Left ventricle myocardium inferior (tissue), 1 donor: ENCODE data around the gene USP31. TPM values are rescaled to one million over a fixed set of nuclear protein-coding genes. Genes with fewer than 3 reads are reported as not detected.

Source experiments
- DNase-seq: peaks from one replicate; pipeline ENCODE4 v3.0.0-alpha.2; 2020
- H3K27ac ChIP-seq: fragments of 200-600 bp; replicated peaks from 2 replicates; pipeline ENCODE4 v1.8.0; 2021
- H3K27me3 ChIP-seq: fragments of 200-600 bp; 2 replicates; pipeline ENCODE4 v1.8.0; 2021; ENCODE audit warnings: low read depth
- H3K36me3 ChIP-seq: fragments of 200-600 bp; 2 replicates; pipeline ENCODE4 v1.8.0; 2021
- H3K4me1 ChIP-seq: fragments of 200-600 bp; 2 replicates; pipeline ENCODE4 v1.8.0; 2021
- H3K4me3 ChIP-seq: fragments of 200-600 bp; 2 replicates; pipeline ENCODE4 v1.8.0; 2021; ENCODE audit warnings: mild to moderate bottlenecking, moderate library complexity
- H3K9me3 ChIP-seq: fragments of 200-600 bp; replicated peaks from 2 replicates; pipeline ENCODE4 v1.8.0; 2021
- intact Hi-C: fragments of 100-400 bp; cut with micrococcal nuclease; formaldehyde crosslinking; loops from one replicate; pipeline ENCODE4 v1.11.0; 2022
- total RNA-seq: library from RNA; stranded (reverse); fragmentation: NEBNext Ultra II Directional; extraction: Animal tissue kit (Norgen Biotek cat#: 25700); gene quantifications from one replicate; pipeline ENCODE4 v1.2.1, GENCODE V29; 2021
- TF ChIP-seq, protein P1 (sequence below): fragments of 200-600 bp; IDR thresholded peaks from 2 replicates; pipeline ENCODE4 v1.8.0; 2021; ENCODE audit warnings: antibody characterized with exemption, mild to moderate bottlenecking, borderline replicate concordance
- donor health status: DM: no; HTN: yes; CAD: no; lungs with severe emphysema.

Gene USP31
- total RNA-seq, 1 donor from 2014 or later: 28.2 TPM

DNA sequence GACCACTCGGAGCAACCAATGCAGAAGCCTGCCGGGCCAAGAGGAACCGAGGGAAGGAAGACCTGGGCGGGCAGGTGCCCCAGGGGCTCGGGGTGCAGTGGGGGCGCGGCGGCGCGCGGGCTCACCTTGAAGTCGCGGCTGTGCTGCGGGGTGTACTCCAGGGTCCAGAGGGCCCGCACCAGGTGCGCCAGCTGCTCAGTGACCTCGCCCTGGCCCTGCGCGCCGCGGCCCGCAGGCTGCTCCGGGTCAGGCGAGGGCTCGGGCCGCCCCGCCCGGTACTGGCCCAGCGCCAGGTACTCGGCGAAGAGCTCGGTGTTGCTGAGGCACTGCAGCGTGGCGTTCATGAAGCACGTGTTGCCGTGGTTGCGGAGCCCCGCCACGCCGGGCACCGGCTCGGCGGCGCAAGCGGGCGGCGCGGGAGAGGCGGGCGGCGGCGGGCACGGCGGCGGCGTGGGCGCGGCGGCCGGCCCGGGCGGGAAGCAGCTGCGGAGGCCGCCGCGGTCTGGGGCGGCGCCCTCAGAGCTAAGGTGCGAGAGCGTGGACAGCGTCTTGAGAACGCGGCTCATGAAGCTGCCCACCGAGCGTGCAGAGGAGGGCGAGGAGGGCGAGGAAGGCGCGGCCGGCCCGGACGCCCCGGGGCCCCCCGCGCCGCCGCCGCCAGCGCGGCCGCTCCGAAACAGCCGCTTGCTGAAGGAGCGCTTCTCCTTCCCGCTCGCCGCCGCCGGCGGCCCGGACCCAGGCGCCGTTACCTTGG lies 562 bp downstream of the USP31 start:
- intact Hi-C loops: loop anchor here (10.0 kb wide), 1 partner anchor 74 kb away; no protein-coding TSS in a partner anchor
- Histone ChIP-seq H3K27ac (peak overlapping the region; percentile 97), H3K4me1 (peaks cover 49% of the 10 kb centered on the region)

DNA sequence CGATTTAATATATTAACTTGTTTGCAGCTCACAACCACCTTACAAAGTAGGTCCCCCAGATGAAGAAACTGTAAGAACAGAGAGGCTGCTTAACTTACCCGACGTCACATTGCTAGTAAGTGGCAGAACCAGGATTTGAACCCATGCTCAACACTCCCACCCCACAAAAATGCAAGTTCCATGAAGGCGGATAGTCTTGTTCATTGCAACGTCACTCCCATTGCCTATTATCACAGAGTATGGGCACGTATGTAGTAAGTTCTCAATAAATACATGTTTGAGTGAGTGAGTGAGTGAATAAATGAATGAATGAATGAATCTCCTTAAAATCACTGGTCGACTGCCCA lies 1.1 kb downstream of the USP31 start:
- Histone ChIP-seq H3K27ac (peak overlapping the region; percentile 97), H3K4me3 (peak overlapping the region; percentile 78), H3K4me1 (peaks cover 55% of the 10 kb centered on the region), H3K9me3 (no peaks in the 10 kb centered on the region), H3K27me3 (no peaks in the 10 kb centered on the region), H3K36me3 (no peaks in the 10 kb centered on the region)
- TF ChIP-seq, protein P1, sequence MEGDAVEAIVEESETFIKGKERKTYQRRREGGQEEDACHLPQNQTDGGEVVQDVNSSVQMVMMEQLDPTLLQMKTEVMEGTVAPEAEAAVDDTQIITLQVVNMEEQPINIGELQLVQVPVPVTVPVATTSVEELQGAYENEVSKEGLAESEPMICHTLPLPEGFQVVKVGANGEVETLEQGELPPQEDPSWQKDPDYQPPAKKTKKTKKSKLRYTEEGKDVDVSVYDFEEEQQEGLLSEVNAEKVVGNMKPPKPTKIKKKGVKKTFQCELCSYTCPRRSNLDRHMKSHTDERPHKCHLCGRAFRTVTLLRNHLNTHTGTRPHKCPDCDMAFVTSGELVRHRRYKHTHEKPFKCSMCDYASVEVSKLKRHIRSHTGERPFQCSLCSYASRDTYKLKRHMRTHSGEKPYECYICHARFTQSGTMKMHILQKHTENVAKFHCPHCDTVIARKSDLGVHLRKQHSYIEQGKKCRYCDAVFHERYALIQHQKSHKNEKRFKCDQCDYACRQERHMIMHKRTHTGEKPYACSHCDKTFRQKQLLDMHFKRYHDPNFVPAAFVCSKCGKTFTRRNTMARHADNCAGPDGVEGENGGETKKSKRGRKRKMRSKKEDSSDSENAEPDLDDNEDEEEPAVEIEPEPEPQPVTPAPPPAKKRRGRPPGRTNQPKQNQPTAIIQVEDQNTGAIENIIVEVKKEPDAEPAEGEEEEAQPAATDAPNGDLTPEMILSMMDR: no peak
- intact Hi-C loops: loop anchor here (10.0 kb wide), 1 partner anchor 73 kb away; no protein-coding TSS in a partner anchor
- DNase-seq: no peak

More for the DNA sequence above, 562 bp downstream of the USP31 start:
- TF ChIP-seq, protein P1: no peak
- peak; percentile 83 for DNase-seq
- no peaks in the 10 kb centered on the region for H3K36me3 ChIP-seq
- peak overlapping the region; percentile 78 for H3K4me3 ChIP-seq
- no peaks in the 10 kb centered on the region for H3K9me3 ChIP-seq
- no peaks in the 10 kb centered on the region for H3K27me3 ChIP-seq

DNA sequence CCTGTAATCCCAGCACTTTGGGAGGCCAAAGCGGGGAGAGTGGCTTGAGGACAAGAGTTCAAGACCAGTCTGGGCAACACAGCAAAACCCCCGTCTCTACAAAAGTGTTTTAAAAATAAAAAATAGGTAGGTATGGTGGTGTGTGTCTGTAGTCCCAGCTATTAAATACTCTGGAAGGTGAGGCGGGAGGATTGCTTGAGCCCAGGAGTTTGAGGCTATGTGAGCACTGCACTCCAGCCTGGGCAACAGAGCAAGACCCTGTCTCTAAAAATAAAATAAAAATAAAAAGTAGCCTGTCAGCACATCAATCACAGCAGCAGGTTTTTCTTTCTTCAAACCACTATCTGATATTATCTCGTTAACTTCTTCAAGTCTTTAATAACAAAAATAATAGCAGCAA lies 1.6 kb downstream of the USP31 start:
- no peaks in the 10 kb centered on the region for H3K27me3 ChIP-seq
- intact Hi-C loops: loop anchor here (10.0 kb wide), 1 partner anchor 73 kb away; no protein-coding TSS in a partner anchor
- peak overlapping the region; percentile 78 for H3K4me3 ChIP-seq
- no peaks in the 10 kb centered on the region for H3K36me3 ChIP-seq
- peaks cover 60% of the 10 kb centered on the region for H3K4me1 ChIP-seq
- DNase-seq: no peak
- TF ChIP-seq, protein P1: no peak
- H3K27ac ChIP-seq: peak overlapping the region; percentile 97
- no peaks in the 10 kb centered on the region for H3K9me3 ChIP-seq

DNA sequence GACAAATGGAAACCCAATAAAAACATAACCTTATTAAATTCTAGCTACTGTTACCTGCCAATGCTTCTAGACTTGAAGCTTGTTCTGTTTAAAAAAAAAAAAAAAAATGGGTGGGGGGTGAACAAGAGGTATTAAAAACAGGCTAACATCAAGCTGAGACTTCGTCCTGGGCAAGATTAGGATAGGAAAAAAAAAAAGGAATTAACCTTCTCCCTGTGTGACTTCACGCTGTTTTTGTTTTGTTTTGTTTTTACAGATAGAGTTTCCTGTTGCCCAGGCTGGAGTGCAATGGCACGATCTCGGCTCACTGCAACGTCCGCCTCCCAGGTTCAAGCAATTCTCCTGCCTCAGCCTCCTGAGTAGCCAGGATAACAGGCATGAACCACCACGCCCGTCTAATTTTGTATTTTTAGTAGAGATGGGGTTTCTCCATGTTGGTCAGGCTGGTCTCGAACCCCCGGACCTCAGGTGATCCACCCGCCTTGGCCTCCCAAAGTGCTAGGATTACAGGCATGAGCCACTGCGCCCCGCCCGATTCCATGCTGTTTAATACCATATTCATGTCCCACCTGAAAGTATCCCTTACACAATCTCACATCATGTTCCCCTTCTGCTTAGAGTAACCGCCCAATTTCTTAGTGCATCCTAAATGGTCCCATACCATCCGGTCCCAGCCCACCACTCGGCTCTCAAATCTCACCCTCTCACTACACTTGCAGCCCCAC lies 2.2 kb downstream of the USP31 start:
- H3K9me3 ChIP-seq: no peaks in the 10 kb centered on the region
- TF ChIP-seq, protein P1: no peak
- H3K36me3 ChIP-seq: no peaks in the 10 kb centered on the region
- H3K4me3 ChIP-seq: peak overlapping the region; percentile 78
- no peaks in the 10 kb centered on the region for H3K27me3 ChIP-seq
- peaks cover 66% of the 10 kb centered on the region for H3K4me1 ChIP-seq
- intact Hi-C loops: loop anchor here (10.0 kb wide), 1 partner anchor 72 kb away; no protein-coding TSS in a partner anchor
- DNase-seq: no peak
- peak overlapping the region; percentile 97 for H3K27ac ChIP-seq

DNA sequence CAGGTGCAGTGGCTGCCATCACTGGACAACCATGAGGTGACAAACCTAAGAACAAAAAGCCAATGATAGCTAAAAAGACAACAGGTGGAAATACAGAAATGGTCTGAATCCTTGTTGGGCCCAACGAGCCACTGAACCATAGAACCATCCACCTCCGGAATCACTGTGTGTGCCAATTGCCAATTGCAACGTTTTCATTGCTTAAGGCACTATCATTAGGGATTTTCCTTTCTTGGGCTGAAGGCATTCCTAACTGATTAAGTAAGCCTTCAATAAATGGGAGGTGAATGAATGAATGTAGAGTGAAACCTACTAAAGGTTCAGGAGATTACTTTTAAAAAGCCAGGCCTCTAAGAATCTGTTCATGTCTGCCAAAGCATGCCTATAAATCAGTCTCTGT lies 3.6 kb downstream of the USP31 start:
- Histone ChIP-seq H3K4me1 (peaks cover 80% of the 10 kb centered on the region), H3K9me3 (no peaks in the 10 kb centered on the region), H3K36me3 (no peaks in the 10 kb centered on the region), H3K27me3 (no peaks in the 10 kb centered on the region), H3K27ac (peak overlapping the region; percentile 97), H3K4me3 (no peak overlapping the region)
- no peak for DNase-seq
- TF ChIP-seq, protein P1: no peak
- intact Hi-C loops: loop anchor here (10.0 kb wide), 1 partner anchor 71 kb away; no protein-coding TSS in a partner anchor
